Measurements from ENCODE around the gene RFTN2.
A peak's percentile ranks its signal among the peaks of the same experiment; 100 is the strongest.
"Not testable (repeated sequence)": the region's sequence is repeated elsewhere in the genome, so short reads cannot be mapped to it uniquely, and the experiment has no call there.

Gene RFTN2

GRCh38 chr2:197647961-197648690 is 27.3 kb downstream of the RFTN2 start:
- Mint-ChIP-seq H3K27me3 (ENCODE audit: low read depth, poor library complexity) (no peaks in the 10 kb centered on the region), H3K9me3 (peaks cover 19% of the 10 kb centered on the region), H3K36me3 (ENCODE audit: low read depth) (peaks cover 82% of the 10 kb centered on the region), H3K4me3 (no peak overlapping the region), H3K27ac (no peak overlapping the region), H3K4me1 (no peaks in the 10 kb centered on the region)
- no peak for TF ChIP-seq CTCF (IDR thresholded peaks at IDR 0.05)
- no peak for DNase-seq

- peaks cover 24% of the 10 kb centered on the region for H3K9me3 Mint-ChIP-seq
- H3K27me3 Mint-ChIP-seq (ENCODE audit: low read depth, poor library complexity): no peaks in the 10 kb centered on the region
- H3K4me3 Mint-ChIP-seq: no peak overlapping the region
- H3K36me3 Mint-ChIP-seq (ENCODE audit: low read depth): peaks cover 68% of the 10 kb centered on the region
- TF ChIP-seq CTCF (IDR thresholded peaks at IDR 0.05): no peak
- no peak for DNase-seq
- no peaks in the 10 kb centered on the region for H3K4me1 Mint-ChIP-seq
- no peak overlapping the region for H3K27ac Mint-ChIP-seq
Measured at GRCh38 chr2:197641666-197642065, 33.7 kb downstream of the RFTN2 start.

GRCh38 chr2:197640571-197641122 is 34.7 kb downstream of the RFTN2 start:
- H3K9me3 Mint-ChIP-seq: peaks cover 24% of the 10 kb centered on the region
- not testable (repeated sequence) for DNase-seq; H3K27ac Mint-ChIP-seq; H3K27me3 Mint-ChIP-seq (ENCODE audit: low read depth, poor library complexity); H3K4me1 Mint-ChIP-seq
- peaks cover 58% of the 10 kb centered on the region for H3K36me3 Mint-ChIP-seq (ENCODE audit: low read depth)
- H3K4me3 Mint-ChIP-seq: peak overlapping the region; percentile 39

GRCh38 chr2:197633109-197633657 is 42.2 kb downstream of the RFTN2 start:
- no peak for TF ChIP-seq CTCF (IDR thresholded peaks at IDR 0.05)
- no peak for DNase-seq
- Mint-ChIP-seq H3K9me3 (peaks cover 15% of the 10 kb centered on the region), H3K4me3 (no peak overlapping the region), H3K4me1 (peaks cover 4% of the 10 kb centered on the region), H3K27ac (no peak overlapping the region), H3K27me3 (ENCODE audit: low read depth, poor library complexity) (no peaks in the 10 kb centered on the region), H3K36me3 (ENCODE audit: low read depth) (peaks cover 58% of the 10 kb centered on the region)

GRCh38 chr2:197628043-197628500 is 47.3 kb downstream of the RFTN2 start:
- peaks cover 6% of the 10 kb centered on the region for H3K4me1 Mint-ChIP-seq
- TF ChIP-seq CTCF (IDR thresholded peaks at IDR 0.05): no peak
- no peak overlapping the region for H3K4me3 Mint-ChIP-seq
- peak overlapping the region; percentile 89 for H3K27ac Mint-ChIP-seq
- DNase-seq: peak; percentile 3
- peaks cover 14% of the 10 kb centered on the region for H3K9me3 Mint-ChIP-seq
- peaks cover 74% of the 10 kb centered on the region for H3K36me3 Mint-ChIP-seq (ENCODE audit: low read depth)
- H3K27me3 Mint-ChIP-seq (ENCODE audit: low read depth, poor library complexity): peaks cover 5% of the 10 kb centered on the region

- Mint-ChIP-seq H3K4me3 (no peak overlapping the region), H3K36me3 (ENCODE audit: low read depth) (peaks cover 74% of the 10 kb centered on the region), H3K4me1 (peaks cover 6% of the 10 kb centered on the region), H3K27ac (peak overlapping the region; percentile 77), H3K9me3 (peaks cover 16% of the 10 kb centered on the region), H3K27me3 (ENCODE audit: low read depth, poor library complexity) (peaks cover 5% of the 10 kb centered on the region)
- no peak for DNase-seq
- no peak for TF ChIP-seq CTCF (IDR thresholded peaks at IDR 0.05)
Measured at GRCh38 chr2:197626965-197627625, 48.3 kb downstream of the RFTN2 start.
